ENCODE measurements around the gene ATP6V1E1.
"Not testable (repeated sequence)": the region's sequence is repeated elsewhere in the genome, so short reads cannot be mapped to it uniquely, and the experiment has no call there.

Gene ATP6V1E1

DNA sequence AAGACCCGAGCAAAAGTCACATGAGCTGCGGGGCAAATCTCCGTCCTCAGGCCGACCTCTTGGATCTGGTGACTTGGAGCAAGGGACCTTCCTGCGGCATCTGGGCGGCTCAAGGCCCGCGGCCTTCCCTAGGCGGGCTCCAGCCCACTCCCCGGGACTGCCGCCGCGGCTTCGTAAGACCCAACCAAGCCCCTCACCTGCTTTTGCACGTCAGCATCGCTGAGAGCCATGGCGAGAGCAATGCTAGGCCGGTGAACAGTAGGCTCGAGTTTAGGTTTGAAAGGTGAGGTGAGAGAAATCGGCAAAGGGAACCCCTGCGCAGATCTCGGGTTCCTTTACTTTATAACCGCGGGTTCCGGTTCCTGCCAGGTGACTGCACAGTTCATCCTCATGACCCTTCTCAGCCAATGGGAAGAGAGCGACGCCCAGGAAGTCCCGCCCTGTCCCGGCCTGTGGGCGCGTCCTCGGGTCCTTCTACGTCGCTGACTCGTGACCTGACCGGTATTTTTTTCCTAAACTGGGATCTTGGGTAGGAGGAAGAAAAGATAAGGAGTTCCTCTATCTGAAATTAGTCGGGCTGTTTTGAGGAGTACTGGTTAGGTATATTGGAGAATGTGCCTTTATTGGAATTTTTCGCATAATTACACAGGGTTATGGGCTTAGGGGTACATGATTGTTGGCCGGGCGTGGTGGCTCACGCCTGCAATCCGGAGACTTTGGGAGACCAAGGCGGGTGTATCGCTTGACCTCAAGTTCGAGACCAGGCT lies at the start of gene ATP6V1E1:
ATP6V1E1 (minus strand) TSS at position 344 of the 767 bp plus-strand sequence; CDS start at position 230, 114 bp downstream.
- peak; percentile 93 for DNase-seq

DNA sequence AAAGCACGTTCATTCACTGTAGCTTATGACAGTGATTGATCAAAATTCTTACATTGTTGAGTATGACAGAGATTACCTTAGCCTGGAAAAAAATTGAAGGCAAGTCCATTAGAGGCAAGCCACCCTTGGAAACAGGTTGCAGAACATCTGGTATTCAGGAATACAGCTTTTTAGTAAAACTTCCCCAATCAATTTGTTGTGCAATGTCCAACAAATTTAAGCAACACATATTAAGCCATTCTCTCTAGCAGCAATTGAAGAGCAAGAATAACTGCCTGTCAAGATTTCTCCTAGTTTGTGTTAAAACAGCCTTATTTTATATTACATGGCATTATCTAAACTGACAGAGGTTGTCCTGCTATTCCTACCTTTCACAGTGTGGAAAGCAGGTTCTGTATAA lies 47.0 kb upstream of the ATP6V1E1 start:
- DNase-seq = no peak

DNA sequence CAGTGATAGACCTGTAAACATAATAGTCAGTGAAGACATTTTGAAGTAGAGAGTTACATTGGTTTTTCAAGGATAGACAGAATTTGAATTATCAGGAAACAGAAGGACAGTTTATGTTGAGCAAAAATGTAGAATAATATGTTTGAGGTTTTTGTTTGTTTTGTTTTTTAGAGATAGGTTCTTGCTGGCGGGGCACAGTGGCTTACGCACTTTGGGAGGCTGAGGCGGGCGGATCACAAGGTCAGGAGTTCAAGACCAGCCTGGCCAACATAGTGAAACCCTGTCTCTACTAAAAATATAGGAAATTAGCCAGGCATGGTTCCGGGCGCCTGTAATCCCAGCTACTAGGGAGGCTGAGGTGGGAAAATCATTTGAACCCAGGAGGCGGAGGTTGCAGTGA lies 45.6 kb upstream of the ATP6V1E1 start:
- no peak for DNase-seq

DNA sequence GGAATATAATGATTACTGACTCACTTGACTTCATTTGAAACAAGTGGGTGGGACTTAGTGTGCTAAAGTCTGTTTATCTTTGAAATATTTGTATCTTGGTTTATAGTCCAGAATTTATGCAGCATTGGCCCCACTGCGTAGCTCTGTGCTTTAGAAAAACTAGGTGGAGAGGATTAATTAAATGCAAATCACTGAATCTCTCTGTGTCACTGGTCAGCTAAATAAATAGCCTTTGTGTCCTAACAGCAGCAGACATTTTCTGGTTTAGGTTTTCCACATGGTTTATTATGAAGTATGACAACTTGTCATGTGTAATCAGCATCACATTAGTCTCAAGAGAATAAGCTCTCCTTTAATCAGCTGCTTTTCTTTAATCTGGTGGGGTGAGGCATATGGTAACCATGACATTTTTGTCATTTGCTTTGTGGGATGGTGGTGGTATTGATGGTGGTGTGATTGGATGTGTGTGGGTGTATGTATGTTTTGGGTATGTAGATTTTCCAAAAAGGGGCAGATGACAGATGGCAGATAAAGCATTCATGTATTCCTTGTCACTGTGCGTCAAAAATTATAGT lies 44.0 kb upstream of the ATP6V1E1 start:
- DNase-seq = no peak

DNA sequence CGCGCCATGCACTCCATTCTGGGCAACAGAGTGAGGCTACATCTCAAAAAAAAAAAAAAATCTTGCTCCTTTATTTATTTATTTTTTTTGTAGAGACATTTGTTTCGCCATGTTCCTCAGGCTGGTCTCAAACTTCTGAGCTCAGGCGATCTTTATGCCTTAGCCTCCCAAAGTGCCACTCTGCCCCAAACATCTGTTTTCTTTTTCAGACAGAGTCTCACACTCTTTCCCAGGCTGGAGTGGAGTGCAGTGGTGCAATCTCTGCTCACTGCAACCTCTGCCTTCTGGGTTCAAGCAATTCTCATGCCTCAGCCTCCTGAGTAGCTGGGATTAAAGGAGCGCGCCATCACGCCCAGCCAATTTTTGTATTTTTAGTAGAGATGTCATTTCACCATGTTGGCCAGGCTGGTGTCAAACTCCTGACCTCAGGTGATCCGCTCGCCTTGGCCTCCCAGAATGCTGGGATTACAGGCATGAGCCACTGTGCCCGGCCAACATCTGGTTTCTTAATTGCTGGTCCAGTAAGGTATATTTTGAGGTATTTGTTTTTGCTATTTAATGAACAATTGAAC lies 43.1 kb upstream of the ATP6V1E1 start:
- DNase-seq = not testable (repeated sequence)

DNA sequence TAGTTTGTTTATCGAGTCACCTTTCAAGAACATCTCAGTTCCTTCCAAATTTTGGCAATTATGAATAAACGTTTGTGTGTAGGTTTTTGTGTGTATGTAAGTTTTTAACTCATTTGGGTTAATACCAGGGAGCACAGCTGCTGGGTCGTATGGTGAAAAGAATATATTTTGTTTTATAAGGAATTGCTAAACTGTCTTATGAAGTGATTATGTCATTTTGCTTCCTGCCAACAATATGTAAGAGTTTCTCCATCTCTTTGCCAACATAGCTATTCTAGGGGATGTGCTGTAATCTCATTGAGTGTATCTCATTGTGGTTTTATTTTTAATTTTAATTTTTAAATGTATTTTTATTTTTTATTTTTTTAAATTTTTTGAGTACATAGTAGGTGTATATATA lies 37.3 kb upstream of the ATP6V1E1 start:
- DNase-seq = no peak

DNA sequence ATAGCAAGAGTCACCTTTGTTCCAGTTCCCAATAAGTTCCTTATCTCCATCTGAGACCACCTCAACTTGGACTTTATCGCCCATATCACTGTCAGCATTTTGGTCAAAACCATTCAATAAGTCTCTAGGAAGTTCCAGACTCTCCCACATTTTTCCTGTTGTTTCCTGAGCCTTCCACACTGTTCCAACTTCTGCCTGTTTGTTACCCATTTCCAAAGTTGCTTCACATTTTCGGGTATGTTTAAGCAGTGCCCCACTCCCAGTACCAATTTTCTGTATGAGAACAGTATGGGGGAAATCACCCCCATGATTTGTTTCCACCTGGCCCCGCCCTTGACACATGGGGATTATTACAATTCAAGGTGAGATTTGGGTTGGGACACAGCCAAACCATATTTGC lies 36.7 kb upstream of the ATP6V1E1 start:
- no peak for DNase-seq

DNA sequence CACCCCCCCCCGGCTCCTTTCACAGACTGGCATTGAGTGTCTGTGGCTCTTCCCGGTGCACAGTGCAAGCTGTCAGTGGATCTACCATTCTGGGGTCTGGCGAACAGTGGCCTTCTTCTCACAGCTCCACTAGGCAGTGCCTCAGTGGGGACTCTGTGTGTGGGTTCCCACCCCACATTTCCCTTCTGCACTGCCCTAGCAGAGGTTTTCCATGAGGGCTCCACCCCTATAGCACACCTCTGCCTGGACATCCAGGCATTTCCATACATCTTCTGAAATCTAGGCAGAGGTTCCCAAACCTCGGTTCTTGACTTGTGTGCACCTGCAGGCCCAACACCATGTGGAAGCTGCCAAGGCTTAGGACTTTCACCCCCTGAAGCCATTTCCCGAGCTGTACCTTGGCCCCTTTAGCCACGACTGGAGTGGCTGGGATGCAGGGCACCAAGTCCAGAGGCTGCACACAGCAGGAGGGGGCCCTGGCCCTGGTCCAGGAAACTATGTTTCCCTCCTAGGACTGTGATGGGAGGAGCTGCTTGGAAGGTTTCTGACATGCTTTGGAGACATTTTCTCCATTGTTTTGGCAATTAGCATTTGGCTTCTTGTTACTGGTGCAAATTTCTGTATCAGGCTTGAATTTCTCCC lies 36.0 kb upstream of the ATP6V1E1 start:
- no peak for DNase-seq

DNA sequence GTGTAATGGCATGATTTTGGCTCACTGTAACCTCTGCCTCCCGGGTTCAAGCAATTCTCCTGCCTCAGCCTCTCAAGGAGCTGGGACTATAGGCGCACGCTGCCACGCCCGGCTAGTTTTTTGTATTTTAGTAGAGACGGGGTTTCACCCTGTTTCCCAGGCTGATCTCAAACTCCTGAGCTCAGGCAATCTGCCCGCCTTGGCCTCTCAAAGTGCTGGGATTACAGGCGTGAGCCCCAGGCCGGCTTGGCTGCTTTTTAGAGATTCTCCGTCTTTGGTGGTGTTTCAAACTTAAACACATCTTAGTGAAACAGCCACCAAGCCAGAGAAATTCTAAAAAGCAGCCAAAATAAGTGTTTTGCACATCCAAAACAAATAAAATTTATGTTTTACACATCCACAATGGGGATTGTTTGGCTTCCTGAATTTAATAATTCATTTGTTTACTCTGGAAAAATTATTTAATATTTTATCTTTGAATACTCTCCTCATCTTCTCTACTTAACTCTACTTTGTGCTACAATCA lies 28.4 kb upstream of the ATP6V1E1 start:
- DNase-seq = no peak

DNA sequence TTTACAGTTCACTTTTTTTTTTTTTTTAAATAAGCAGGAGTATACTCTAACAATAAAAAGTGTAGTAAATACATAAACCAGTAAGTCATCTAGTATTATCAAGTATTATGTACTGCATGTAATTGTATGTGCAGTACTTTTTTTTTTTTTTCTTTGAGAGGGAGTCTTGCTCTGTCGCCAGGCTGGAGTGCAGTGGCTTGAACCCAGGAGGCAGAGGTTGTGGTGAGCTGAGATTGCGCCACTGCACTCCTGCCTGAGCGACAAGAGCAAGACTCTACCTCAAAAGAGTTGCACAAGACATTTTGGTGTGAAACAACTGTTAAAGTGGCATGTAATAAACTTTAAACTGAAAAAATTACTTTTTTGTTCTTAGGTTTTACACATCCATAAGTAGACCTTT lies 26.7 kb upstream of the ATP6V1E1 start:
- no peak for DNase-seq

DNA sequence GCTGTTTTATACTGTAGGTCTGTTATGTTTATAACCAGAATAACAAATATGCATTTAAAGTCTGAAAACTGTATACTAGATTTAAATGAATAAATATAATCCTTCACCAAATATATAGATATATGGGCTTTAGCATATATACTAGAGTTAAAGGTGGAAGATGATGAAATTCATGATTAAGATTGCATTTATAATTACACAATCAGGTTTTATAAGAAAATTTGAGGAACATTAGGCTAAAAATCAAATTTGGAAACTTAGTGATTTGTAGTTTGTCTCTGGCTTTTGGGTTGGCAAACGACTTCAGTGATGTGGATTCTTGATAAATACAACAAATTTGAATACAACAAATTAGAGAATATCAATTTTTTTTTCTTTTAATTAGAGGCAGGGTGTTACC lies 20.0 kb upstream of the ATP6V1E1 start:
- no peak for DNase-seq

DNA sequence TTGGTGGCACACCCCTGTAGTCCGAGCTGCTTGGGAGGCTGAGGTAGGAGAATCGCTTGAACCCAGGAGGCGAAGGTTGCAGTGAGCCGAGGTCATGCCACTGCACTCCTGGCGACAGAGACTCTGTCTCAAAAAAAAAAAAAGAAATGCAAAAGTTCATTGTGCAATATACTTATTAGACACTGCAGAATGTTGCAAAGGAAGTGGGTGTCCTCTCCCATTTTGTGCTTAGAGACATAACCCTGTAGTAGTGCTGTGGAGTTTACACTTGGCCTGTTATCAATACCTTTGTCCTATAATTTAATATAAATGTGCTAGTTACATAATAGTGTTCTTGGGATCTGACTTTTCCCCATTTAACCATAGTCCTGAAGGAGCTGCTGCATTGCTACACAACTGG lies 19.4 kb upstream of the ATP6V1E1 start:
- DNase-seq = no peak

DNA sequence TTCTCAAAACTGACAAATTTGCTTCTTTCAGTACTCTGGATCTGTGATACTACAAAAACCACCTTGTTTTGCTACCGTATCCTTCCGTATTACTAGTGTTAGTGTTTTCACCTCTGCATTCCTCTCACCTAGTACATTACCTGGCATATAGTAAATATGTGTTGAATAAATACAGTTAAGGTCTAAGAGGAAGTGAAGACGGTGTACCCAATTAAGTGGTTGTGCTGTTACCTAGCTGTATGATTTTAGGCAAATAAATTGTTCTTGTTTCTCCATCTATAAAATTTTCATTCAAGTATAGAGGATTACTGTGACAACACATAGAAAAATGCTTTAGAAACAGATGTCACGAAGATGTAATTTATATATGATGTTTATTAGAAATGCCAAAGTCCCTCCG lies 18.9 kb upstream of the ATP6V1E1 start:
- DNase-seq = no peak

DNA sequence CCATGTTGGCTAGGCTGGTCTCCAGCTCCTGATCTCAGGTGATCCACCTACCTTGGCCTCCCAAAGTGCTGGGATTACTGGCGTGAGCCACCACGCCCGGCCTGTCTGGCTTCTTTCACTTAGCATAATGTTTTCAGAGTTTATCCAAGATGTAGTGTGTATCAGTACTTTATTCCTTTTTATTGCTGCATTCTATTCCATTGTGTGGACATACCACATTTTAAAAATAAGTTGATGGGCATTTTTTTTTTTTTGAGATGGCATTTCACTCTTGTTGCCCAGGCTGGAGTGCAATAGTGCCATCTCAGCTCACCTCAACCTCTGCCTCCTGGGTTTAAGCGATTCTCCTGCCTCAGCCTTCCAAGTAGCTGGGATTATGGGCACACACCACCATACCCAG lies 13.8 kb upstream of the ATP6V1E1 start:
- DNase-seq = not testable (repeated sequence)

DNA sequence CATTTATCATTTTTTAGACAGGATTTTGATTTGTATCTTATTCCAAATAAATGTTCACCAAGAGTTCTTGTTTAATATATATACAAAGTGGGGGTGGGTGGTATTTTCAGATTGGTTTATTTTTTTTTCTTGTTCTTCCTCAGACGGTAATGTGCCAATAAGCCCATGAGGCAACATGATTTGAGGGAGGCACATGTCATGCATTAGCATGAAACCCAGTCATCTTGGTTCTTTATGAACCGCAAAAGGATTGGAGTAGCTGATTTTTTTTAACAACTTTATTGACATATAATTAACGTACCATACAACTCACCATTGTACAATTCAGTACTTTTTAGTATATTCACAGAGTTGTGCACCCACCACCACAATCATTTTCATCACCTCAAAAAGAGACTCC lies 12.7 kb upstream of the ATP6V1E1 start:
- DNase-seq = no peak

DNA sequence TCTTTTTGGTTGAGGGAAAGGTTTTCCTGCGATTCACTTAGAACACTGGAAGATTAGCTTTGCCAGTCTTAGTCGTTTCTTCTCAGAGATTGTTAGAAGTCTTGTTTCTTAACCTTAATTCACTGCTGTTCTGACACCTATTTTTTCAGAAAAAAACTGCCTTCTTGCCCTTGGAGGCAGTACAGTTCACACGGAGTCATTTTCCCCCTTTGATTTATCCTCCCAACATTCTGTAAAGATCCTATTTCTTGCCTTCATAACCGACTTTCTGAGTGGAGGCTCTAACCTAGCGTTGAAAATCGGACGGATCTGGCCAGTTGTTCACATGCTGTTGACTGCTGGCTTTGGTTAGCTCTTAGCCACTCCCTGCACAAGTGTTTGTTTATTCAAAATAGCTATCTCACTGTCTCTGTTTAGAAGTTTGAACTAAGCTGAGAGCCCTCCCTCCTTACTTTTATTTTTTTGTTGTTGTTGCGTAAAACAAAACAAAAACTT lies 10.7 kb upstream of the ATP6V1E1 start:
- DNase-seq = no peak

DNA sequence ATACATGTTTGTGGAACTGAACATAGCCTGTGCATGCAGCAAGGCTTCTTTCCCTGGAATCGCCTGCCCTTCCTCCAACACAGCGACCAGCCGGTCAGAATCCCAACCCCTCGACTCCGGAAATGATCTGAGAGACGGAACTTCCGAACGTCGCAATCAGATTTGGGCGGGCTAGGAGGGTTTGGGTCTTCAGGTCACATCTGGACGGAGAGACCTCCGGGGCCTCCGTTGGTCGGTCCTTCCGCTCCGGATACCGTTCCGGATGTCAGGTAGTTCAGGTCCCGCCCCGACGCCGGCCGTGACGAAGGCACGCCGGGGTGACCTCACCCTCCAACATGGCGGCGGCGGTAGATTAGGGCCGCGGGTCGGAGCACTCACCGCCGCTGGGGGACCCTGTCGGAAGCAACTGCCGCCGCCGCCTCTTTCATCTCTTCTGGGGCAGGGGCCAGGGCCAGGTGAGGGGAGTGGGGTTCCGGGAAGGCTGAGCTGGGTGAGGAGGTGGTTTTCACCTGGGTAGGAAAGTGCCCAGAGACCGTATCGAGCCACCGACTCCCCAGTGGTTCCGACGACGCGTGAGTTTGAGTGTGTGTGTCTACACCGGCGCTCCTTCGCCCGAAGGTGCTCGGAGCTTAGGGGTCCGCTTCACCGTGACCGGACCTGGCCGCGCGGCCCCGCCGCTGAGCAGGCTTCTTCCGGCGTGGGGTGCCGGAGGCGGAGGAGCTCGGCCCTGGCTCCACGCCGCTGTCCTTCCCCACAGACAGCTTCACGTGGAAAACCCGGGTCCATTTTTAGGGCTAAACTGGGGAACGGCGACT lies 10.1 kb upstream of the ATP6V1E1 start, which contains the start of gene BCL2L13:
BCL2L13 (plus strand) TSS at position 326 of the 815 bp plus-strand sequence. CDS start 16,955 bp downstream, outside the sequence.
- peak; percentile 90 for DNase-seq

DNA sequence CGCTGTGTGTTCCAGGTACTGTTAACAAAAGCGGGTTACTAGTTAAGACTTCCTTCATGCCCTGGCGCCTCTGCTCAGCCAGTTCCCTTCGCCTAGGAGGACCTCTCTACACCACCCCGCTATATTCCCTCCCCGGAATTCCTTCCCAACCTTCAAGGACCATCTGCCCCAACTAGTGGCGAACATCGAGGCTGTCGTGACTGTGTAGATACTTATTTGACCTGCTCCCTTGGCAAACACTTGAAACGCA lies 9.6 kb upstream of the ATP6V1E1 start:
- DNase-seq = no peak

DNA sequence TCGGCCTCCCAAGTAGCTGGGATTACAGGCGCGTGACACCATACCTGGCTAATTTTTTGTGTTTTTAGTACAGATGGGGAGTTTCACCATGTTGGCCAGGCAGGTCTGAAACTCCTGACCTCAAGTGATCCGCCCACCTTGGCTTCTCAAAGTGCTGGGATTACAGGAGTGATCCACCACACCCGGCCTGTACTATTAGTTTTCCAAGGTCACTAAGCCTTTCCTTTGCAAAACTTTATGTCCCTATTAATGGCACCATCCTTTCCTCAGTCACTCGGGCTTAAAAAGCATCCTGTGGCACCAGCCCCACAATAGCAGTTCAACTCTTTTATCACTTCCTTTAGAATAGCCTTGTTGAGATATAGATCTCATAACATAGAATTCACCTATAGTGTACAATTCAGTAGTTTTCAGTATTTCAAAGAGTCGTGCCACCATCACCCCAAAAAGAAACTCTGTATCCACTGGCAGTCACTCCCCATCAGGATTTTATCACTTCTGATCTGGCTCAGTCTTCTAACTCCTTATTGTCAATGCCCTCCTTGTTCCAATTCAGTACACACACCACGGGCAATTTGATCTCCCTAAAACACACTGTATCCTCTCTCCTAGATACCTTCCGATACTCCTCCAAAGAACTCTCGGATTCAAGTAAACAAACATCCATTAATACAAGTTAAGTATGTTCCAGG lies 9.1 kb upstream of the ATP6V1E1 start:
- no peak for DNase-seq

DNA sequence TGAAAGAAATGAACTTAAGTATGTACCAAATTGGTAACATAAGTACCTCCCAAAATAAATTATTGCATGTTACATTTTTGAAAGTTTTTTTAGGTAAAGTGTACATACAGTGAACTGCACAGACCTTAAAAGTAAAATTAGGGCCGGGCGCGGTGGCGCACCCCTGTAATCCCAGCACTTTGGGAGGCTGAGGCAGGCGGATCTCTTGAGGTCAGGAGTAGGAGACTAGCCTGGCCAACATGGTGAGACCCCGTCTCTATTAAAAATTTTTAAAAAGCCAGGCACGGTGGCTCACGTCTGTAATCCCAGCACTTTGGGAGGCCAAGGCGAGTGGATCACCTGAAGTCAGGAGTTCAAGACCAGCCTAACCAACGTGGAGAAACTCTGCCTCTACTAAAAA lies 8.3 kb upstream of the ATP6V1E1 start:
- not testable (repeated sequence) for DNase-seq

DNA sequence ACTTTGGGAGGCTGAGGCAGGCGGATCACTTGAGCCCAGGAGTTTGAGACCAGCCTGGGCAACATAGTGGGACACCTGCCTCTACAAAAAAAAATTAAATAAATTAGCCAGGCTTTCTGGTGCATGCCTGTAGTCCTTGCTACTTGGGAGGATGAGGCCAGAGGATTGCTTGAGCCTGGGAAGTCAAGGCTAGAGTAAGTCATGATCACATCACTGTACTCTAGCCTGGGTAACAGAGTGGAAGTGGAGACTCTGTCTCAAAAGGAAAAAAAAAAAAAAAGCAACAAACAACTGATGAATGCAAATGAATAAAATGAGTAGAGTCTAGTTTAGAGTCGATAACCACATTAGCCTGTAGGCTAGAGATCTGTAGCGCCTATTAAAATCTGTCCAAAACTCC lies 6.1 kb upstream of the ATP6V1E1 start:
- no peak for DNase-seq

DNA sequence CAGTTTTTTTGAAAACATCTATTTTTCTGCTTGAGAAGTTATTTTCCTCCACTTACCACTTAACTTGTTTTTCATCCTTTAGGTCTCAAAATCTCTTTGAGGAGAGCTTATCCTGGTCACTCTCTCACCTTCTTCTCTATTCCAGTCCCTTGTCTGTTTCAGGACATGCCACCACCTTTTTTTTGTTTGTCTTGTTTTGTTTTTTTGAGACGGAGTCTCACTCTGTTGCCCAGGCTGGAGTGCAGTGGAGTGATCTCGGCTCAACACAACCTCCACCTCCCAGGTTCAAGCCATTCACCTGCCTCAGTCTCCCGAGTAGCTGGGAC lies 5.4 kb upstream of the ATP6V1E1 start:
- DNase-seq = no peak
